PC-9 (cell line): ENCODE data around the gene MYO1A. TPM values are rescaled to one million over a fixed set of nuclear protein-coding genes. Genes with fewer than 3 reads are reported as not detected.

Source experiments
- BruUV-seq: library from RNA; stranded (reverse); fragments of 400-500 nt; replicated peaks from 2 replicates; lab custom pipeline; 2021; lab: Mats Ljungman, UMichigan
- CTCF ChIA-PET: fragments of 300-600 bp; sonication (Branson Sonifier 250); formaldehyde crosslinking; loops from one replicate; lab custom pipeline; 2022; ENCODE audit warnings: antibody characterized with exemption; lab: Charles Lee
- POLR2A ChIA-PET: fragments of 300-600 bp; sonication (Branson Sonifier 250); formaldehyde crosslinking; loops from one replicate; lab custom pipeline; 2022; ENCODE audit warnings: antibody characterized with exemption; ENCODE audit not compliant: unreplicated experiment; lab: Charles Lee
- DNase-seq, 2 experiments: peaks; one replicate each; pipeline versions ENCODE4 v3.0.0 to v3.0.0-alpha.2; 2015 to 2022; ENCODE audit warnings: mixed read lengths in 1 of 2
- H2AFZ ChIP-seq: fragments of 200-600 bp; sonication (generic); 2 replicates; pipeline ENCODE4 v1.8.1; 2017; ENCODE audit warnings: antibody characterized with exemption
- H3F3A ChIP-seq: fragments of 200-600 bp; sonication (generic); 2 replicates; pipeline ENCODE4 v1.8.1; 2017; ENCODE audit warnings: antibody characterized with exemption, mild to moderate bottlenecking, low read depth; ENCODE audit not compliant: insufficient read depth
- H3K27ac ChIP-seq: fragments of 200-600 bp; sonication (generic); 2 replicates; pipeline ENCODE4 v1.6.1; 2016; ENCODE audit warnings: mixed run types
- H3K27me3 ChIP-seq: fragments of 200-600 bp; sonication (generic); 2 replicates; pipeline ENCODE4 v1.6.1; 2016; ENCODE audit warnings: low read depth, mixed run types; ENCODE audit not compliant: insufficient read depth
- H3K36me3 ChIP-seq: fragments of 200-600 bp; sonication (generic); 2 replicates; pipeline ENCODE4 v1.6.1; 2016; ENCODE audit warnings: low read depth, mixed run types
- H3K4me1 ChIP-seq: fragments of 200-600 bp; sonication (generic); replicated peaks from 2 replicates; pipeline ENCODE4 v1.6.1; 2016; ENCODE audit warnings: mixed run types; ENCODE audit not compliant: insufficient read depth
- H3K4me2 ChIP-seq: fragments of 200-600 bp; sonication (generic); 2 replicates; pipeline ENCODE4 v1.6.1; 2017; ENCODE audit warnings: mixed run types
- H3K4me3 ChIP-seq: fragments of 200-600 bp; sonication (generic); 2 replicates; pipeline ENCODE4 v1.6.1; 2016; ENCODE audit warnings: mixed run types
- H3K79me2 ChIP-seq: fragments of 200-600 bp; sonication (generic); 2 replicates; pipeline ENCODE4 v1.6.1; 2017; ENCODE audit warnings: low read depth, mixed run types
- H3K9me2 ChIP-seq: fragments of 200-600 bp; sonication (generic); 2 replicates; pipeline ENCODE4 v1.8.1; 2017; ENCODE audit warnings: mild to moderate bottlenecking; ENCODE audit not compliant: insufficient read depth
- H3K9me3 ChIP-seq: fragments of 200-600 bp; sonication (generic); 2 replicates; pipeline ENCODE4 v1.8.1; 2016; ENCODE audit warnings: low read depth; ENCODE audit not compliant: insufficient read depth
- H4K20me1 ChIP-seq: fragments of 200-600 bp; sonication (generic); 2 replicates; pipeline ENCODE4 v1.8.1; 2017; ENCODE audit not compliant: insufficient read depth
- CTCF ChIP-seq: fragments of 200-600 bp; sonication (generic); conservative IDR thresholded peaks from 2 replicates; pipeline ENCODE4 v1.6.1; 2017; ENCODE audit warnings: mixed run types, antibody characterized with exemption, mild to moderate bottlenecking, moderate library complexity
- EZH2 ChIP-seq: fragments of 200-600 bp; sonication (generic); IDR thresholded peaks from 2 replicates; pipeline ENCODE4 v1.8.0; 2017; ENCODE audit warnings: antibody characterized with exemption, low read depth
- intact Hi-C: fragments of 100-400 bp; cut with micrococcal nuclease; formaldehyde crosslinking; loops from one replicate; pipeline ENCODE4 v1.10.0; 2022; ENCODE audit not compliant: unreplicated experiment
- total RNA-seq: library from RNA; stranded (reverse); gene quantifications from 2 replicates; pipeline ENCODE4 v1.2.3, GENCODE V29; 2021

MYO1A gene
- total RNA-seq, 1 experiment from 2014 or later, result not detected

- H2AFZ ChIP-seq, result no peak overlapping the region
- 0 out of 2 replicates have a peak, but pooled peaks cover 8% of the 10 kb centered on the region for H3K36me3 ChIP-seq
- POLR2A ChIA-PET, result no interaction called here
- no peaks in the 10 kb centered on the region for H3K4me1 ChIP-seq
- H3K4me2 ChIP-seq, result no peak overlapping the region
- H4K20me1 ChIP-seq, result peaks cover 11% of the 10 kb centered on the region; the same call in 1 of the 2 replicates
- H3K27ac ChIP-seq, result no peak overlapping the region
- H3K4me3 ChIP-seq, result no peak overlapping the region
- TF ChIP-seq EZH2 (no peak), CTCF (no peak)
- intact Hi-C loops, result no loop called here
- H3K9me3 ChIP-seq, result no peaks in the 10 kb centered on the region
- no TSS peak for BruUV-seq
- no peak for DNase-seq
- H3K9me2 ChIP-seq, result no peaks in the 10 kb centered on the region
- CTCF ChIA-PET, result no interaction called here
- no peaks in the 10 kb centered on the region for H3K27me3 ChIP-seq
- 0 out of 2 replicates have a peak, but pooled peaks cover 6% of the 10 kb centered on the region for H3F3A ChIP-seq
- H3K79me2 ChIP-seq, result peaks cover 11% of the 10 kb centered on the region; the same call in 1 of the 2 replicates
Measured at GRCh38 chr12:56998316-56998715, 51.6 kb downstream of the MYO1A start.

- H2AFZ ChIP-seq, result no peak overlapping the region
- intact Hi-C loops, result no loop called here
- no peak overlapping the region for H3K4me3 ChIP-seq
- ChIA-PET CTCF (interaction anchor here (0.6 to 0.8 kb wide), 2 partner anchors 115 to 802 kb away, joined by 5 to 6 read pairs; no protein-coding TSS in a partner anchor), POLR2A (interaction anchor here (1.0 kb wide), 1 partner anchor 87 kb away, joined by 3 read pairs; no protein-coding TSS in a partner anchor)
- H3K9me3 ChIP-seq, result no peaks in the 10 kb centered on the region
- 0 out of 2 replicates have a peak, but pooled peaks cover under 1% of the 10 kb centered on the region for H3K36me3 ChIP-seq
- no peaks in the 10 kb centered on the region for H3K4me1 ChIP-seq
- 0 out of 2 replicates have a peak, but pooled peaks cover 6% of the 10 kb centered on the region for H3F3A ChIP-seq
- H3K79me2 ChIP-seq, result peaks cover 9% of the 10 kb centered on the region; the same call in 1 of the 2 replicates
- H4K20me1 ChIP-seq, result peaks cover 8% of the 10 kb centered on the region; the same call in 1 of the 2 replicates
- no peak for TF ChIP-seq EZH2
- TF ChIP-seq CTCF, result no peak
- no peak overlapping the region for H3K27ac ChIP-seq
- no peak overlapping the region for H3K4me2 ChIP-seq
- H3K9me2 ChIP-seq, result no peaks in the 10 kb centered on the region
- BruUV-seq, result no TSS peak
- no peaks in the 10 kb centered on the region for H3K27me3 ChIP-seq
- DNase-seq, result no peak
Measured at GRCh38 chr12:56996793-56997545, 53.0 kb downstream of the MYO1A start.

GRCh38 chr12:56995930-56996496 lies 53.9 kb downstream of the MYO1A start:
- intact Hi-C loops, result no loop called here
- no peaks in the 10 kb centered on the region for H3K9me2 ChIP-seq
- H3K4me1 ChIP-seq, result no peaks in the 10 kb centered on the region
- TF ChIP-seq EZH2 (no peak), CTCF (no peak)
- POLR2A ChIA-PET, result no interaction called here
- CTCF ChIA-PET, result no interaction called here
- H3K79me2 ChIP-seq, result peaks cover 4% of the 10 kb centered on the region; the same call in 1 of the 2 replicates
- no peak overlapping the region for H3K4me3 ChIP-seq
- no peak overlapping the region for H3K27ac ChIP-seq
- no peaks in the 10 kb centered on the region for H3K36me3 ChIP-seq
- H3K9me3 ChIP-seq, result no peaks in the 10 kb centered on the region
- 0 out of 2 replicates have a peak, but pooled peaks cover under 1% of the 10 kb centered on the region for H4K20me1 ChIP-seq
- 0 out of 2 replicates have a peak, but pooled peaks cover 3% of the 10 kb centered on the region for H3F3A ChIP-seq
- no peak for DNase-seq
- no peak overlapping the region for H2AFZ ChIP-seq
- no TSS peak for BruUV-seq
- H3K4me2 ChIP-seq, result no peak overlapping the region
- H3K27me3 ChIP-seq, result no peaks in the 10 kb centered on the region
